Retinal pigment epithelial cell (primary cell): ENCODE results near the gene IL6ST.
A peak's percentile ranks its signal among the peaks of the same experiment; 100 is the strongest.
"Not testable (repeated sequence)": the region's sequence is repeated elsewhere in the genome, so short reads cannot be mapped to it uniquely, and the experiment has no call there.

ENCODE experiments used
- DNase-seq: peaks from one replicate; pipeline ENCODE4 v3.0.0-alpha.2; 2010; ENCODE audit warnings: low read depth
- H3K4me3 ChIP-seq: 2 replicates; pipeline ENCODE4 v1.5.1; 2011; ENCODE audit warnings: mild to moderate bottlenecking, low read length, control low read depth, moderate library complexity
- CTCF ChIP-seq: conservative IDR thresholded peaks from 2 replicates; pipeline ENCODE4 v1.5.1; 2011; ENCODE audit warnings: low read depth, low read length, control low read depth, inconsistent platforms

IL6ST gene

GRCh38 chr5:56003179-56003578, 8.4 kb upstream of the IL6ST start:
- DNase-seq, result no peak
- no peak for TF ChIP-seq CTCF

DNA sequence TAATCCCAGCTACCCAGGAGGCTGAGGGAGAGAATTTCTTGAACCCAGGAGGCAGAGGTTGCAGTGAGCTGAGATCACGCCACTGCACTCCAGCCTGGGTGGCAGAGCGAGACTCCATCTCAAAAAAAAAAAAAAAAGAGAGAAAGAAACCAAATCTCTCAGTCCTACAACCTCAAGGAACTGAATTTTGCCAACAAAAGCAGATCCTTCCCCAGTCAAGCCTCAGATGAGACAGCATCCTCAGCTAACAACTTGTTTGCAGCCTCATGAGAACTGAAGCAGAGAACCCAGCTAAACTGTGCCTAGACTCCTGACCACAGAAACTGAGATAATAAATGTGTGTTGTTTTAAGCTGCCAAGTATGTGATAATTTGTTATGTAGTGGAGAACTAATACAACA, 7.5 kb upstream of the IL6ST start:
- no peak for TF ChIP-seq CTCF
- H3K4me3 ChIP-seq, result no peak overlapping the region
- DNase-seq, result no peak

More at GRCh38 chr5:56003179-56003578, 8.4 kb upstream of the IL6ST start:
- H3K4me3 ChIP-seq, result no peak overlapping the region

GRCh38 chr5:56000221-56000620, 5.5 kb upstream of the IL6ST start:
- DNase-seq, H3K4me3 ChIP-seq: not testable (repeated sequence)

- TF ChIP-seq CTCF, result no peak
- no peak overlapping the region for H3K4me3 ChIP-seq
- no peak for DNase-seq
Observed at GRCh38 chr5:55998966-55999365, 4.2 kb upstream of the IL6ST start.

DNA sequence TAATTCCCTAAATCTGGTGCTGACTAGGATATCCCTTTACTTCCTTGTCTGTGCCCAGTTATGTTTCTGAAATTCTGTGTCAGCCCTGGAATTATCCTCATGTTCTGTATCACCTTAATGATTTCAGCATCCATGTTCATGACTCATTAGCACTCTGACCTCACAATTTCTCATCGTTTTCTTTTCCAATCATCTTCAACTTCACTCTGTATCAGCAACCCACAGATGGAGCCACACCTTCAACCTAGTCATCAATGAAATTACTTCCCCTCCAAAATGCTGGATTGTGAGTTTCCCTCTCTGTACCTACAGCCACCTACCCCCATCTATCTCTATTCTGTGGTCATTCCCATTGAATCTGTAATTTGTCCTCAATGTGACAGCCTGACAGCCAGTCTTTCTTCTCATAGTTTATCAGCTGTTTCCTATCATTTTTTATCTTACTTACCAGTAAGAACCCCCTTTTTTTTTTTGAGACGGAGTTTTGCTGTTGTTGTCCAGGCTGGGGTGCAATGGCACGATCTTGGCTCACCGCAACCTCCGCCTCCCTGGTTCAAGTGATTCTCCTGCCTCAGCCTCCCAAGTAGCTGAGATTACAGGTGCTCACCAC, 3.1 kb upstream of the IL6ST start:
- H3K4me3 ChIP-seq, result no peak overlapping the region
- TF ChIP-seq CTCF, result no peak
- DNase-seq, result no peak

DNA sequence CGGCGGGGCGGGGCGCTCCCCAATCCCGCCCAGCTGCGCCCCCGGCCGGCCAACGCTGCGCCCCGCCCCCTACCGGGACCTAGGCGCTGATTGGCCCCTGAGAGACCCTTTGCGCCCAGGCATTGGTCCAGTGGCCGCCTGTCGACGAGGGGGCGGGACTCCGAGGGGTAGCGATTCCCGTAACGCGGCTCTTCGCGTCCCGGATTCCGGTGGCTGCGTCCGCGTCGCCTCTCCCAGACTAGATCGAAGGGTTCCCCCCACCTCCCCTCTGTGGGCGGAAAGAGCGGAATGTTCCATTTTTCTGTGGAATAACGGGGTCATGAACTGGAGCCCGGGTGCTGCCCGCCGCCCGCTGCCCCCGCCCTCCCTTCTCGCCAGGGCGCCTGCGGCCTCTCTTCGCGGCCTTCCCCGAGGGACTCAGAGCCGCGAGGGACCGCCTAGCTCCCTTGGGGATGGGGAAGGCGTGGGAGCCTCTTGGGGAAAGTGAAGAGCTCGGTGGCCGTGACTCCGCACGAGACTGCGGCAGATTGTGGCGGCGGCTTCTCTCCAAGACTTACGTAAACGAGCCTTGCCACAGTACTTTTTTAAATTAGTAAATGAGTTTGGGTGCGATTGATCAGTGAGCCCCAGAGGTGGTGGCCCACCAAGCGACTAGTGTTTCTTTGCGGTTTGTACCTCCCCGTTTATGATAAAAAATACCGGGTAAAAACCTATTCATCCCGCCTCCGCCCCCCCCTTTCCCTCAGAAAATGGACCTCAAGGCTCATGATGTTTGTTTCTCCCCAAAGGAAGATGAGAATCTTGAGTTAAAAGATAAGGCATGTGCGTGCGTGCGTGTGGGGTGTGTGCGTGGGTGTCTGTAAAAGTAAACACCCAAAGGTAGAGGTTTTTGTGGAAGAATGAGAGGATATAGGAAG, 493 bp upstream of the IL6ST start:
- DNase-seq, result peak; percentile 81
- no peak for TF ChIP-seq CTCF
- H3K4me3 ChIP-seq, result peak overlapping the region; percentile 65

DNA sequence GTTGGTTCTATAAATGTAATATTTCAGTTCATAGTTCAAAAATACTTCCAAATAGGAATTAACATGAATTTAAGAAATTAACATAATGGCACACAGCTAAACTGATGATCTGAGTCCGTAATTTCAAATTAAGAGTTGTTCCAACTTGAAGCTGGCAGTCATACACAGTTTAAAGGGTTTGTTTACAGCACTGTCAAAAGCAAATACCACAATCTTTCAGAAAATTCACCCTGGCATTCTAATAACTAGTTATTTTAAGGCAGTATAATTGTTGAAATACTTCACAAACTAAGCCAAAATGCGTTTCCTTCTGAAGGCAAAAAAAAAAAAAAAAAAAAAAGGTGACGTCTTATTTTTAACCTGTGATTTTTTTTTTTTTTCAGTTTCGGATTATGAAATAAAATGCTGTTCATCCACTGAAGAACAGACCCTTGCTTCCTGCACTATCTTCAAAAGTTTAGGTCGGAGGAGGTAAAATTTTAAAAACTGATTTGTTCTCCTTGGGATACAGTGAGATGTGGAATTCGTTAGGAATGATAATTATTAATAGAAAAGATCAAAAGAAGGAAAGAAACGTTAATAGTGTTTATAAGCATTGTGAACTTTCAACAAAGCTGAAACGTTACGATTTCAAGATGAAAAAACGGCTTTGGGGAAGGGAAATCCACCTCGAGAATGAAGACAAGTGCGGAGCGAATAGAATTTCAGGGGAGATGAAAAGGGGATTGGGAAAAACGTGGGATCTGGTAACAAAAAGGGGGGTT, 850 bp downstream of the IL6ST start:
- no peak for DNase-seq
- TF ChIP-seq CTCF, result no peak
- peak overlapping the region; percentile 65 for H3K4me3 ChIP-seq
